Keratinocyte (primary cell): Measurements from ENCODE around the gene SLAIN2. TPM values are rescaled to one million over a fixed set of nuclear protein-coding genes. Genes with fewer than 3 reads are reported as not detected.

Source experiments
- DNase-seq: peaks from one replicate; pipeline ENCODE4 v3.0.0-alpha.2; 2011; ENCODE audit warnings: low read depth, missing footprints, low spot score
- FAIRE-seq: peaks from 2 replicates; lab custom pipeline; 2011; peaks lifted over from hg19 to GRCh38; lab: Jason Lieb, UNC
- H2AFZ ChIP-seq: 2 replicates; pipeline ENCODE4 v1.6.0; 2012; ENCODE audit warnings: low read length, control low read depth, inconsistent platforms; ENCODE audit not compliant: control insufficient read depth
- H3K27ac ChIP-seq: 2 replicates; pipeline ENCODE4 v1.5.1; 2011; ENCODE audit warnings: low read length; ENCODE audit not compliant: control insufficient read depth, insufficient read depth
- H3K27me3 ChIP-seq: 3 replicates; pipeline ENCODE4 v1.6.0; 2011; ENCODE audit warnings: low read length; ENCODE audit not compliant: control insufficient read depth, insufficient read depth; ENCODE audit errors: extremely low read depth
- H3K36me3 ChIP-seq, 2 experiments: 2 replicates in 1 of 2; 3 replicates in 1 of 2; pipeline ENCODE4 v1.5.1; 2011; ENCODE audit warnings: low read length in 2 of 2, mild to moderate bottlenecking in 1 of 2; ENCODE audit not compliant: control insufficient read depth in 2 of 2, insufficient read depth in 2 of 2; ENCODE audit errors: extremely low read depth in 1 of 2
- H3K4me1 ChIP-seq: 3 replicates; pipeline ENCODE4 v1.5.1; 2011; ENCODE audit warnings: low read length; ENCODE audit not compliant: control insufficient read depth, insufficient read depth; ENCODE audit errors: extremely low read depth
- H3K4me2 ChIP-seq: 3 replicates; pipeline ENCODE4 v1.6.0; 2011; ENCODE audit warnings: low read depth, low read length; ENCODE audit not compliant: control insufficient read depth, insufficient read depth; ENCODE audit errors: extremely low read depth
- H3K4me3 ChIP-seq, 3 experiments: fragments of 200-600 bp in 1 of 3; sonication (generic) in 1 of 3; 2 replicates in 2 of 3; 3 replicates in 1 of 3; pipeline ENCODE4 v1.5.1; 2011 to 2016; ENCODE audit warnings: low read length in 3 of 3, mild to moderate bottlenecking in 3 of 3, control low read depth in 2 of 3, inconsistent platforms in 1 of 3, low read depth in 1 of 3, mixed read lengths in 1 of 3, mixed run types in 1 of 3, moderate library complexity in 1 of 3; ENCODE audit not compliant: control insufficient read depth in 2 of 3, insufficient read depth in 2 of 3; ENCODE audit errors: extremely low read depth in 1 of 3
- H3K79me2 ChIP-seq: 2 replicates; pipeline ENCODE4 v1.6.0; 2012; ENCODE audit warnings: low read length; ENCODE audit not compliant: control insufficient read depth, insufficient read depth
- H3K9ac ChIP-seq: 3 replicates; pipeline ENCODE4 v1.6.0; 2011; ENCODE audit warnings: low read length; ENCODE audit not compliant: control insufficient read depth, insufficient read depth; ENCODE audit errors: extremely low read depth
- H3K9me1 ChIP-seq: 3 replicates; pipeline ENCODE4 v1.6.0; 2011; ENCODE audit warnings: low read length; ENCODE audit not compliant: control insufficient read depth, insufficient read depth; ENCODE audit errors: extremely low read depth
- H3K9me3 ChIP-seq: 2 replicates; pipeline ENCODE4 v1.5.1; 2012; ENCODE audit warnings: low read depth, low read length; ENCODE audit not compliant: control insufficient read depth
- H4K20me1 ChIP-seq: 3 replicates; pipeline ENCODE4 v1.6.0; 2011; ENCODE audit warnings: low read length; ENCODE audit not compliant: control insufficient read depth, insufficient read depth; ENCODE audit errors: extremely low read depth
- CTCF ChIP-seq, 3 experiments: IDR thresholded peaks in 1 of 3; conservative IDR thresholded peaks in 1 of 3; optimal IDR thresholded peaks in 1 of 3; 2 replicates in 2 of 3; 3 replicates in 1 of 3; pipeline versions ENCODE3 to v1.5.1; 2011; ENCODE audit warnings: low read length in 3 of 3, mild to moderate bottlenecking in 3 of 3, moderate library complexity in 2 of 3, control low read depth in 1 of 3, inconsistent platforms in 1 of 3; ENCODE audit not compliant: insufficient read depth in 2 of 3; ENCODE audit errors: extremely low read depth in 1 of 3
- EZH2 ChIP-seq: IDR thresholded peaks from one replicate; pipeline ENCODE4 v1.6.1; 2012; ENCODE audit warnings: inconsistent platforms, mild to moderate bottlenecking, low read length, moderate library complexity
- dilution Hi-C: fragments of 300-500 bp; cut with MboI; formaldehyde crosslinking; loops from one replicate; pipeline ENCODE4 v1.7.0; 2020; ENCODE audit warnings: low sequenced_read_pairs; ENCODE audit not compliant: extremely low pct_ligation_motif_present
- polyA plus RNA-seq, 5 experiments: library from polyadenylated mRNA; depleted of rRNA in 3 of 5; stranded (reverse) in 3 of 5; stranded (forward) in 1 of 5; unstranded in 1 of 5; fragments of >200 nt; gene quantifications; 1 replicate in 1 of 5; 2 replicates in 3 of 5; 3 replicates in 1 of 5; pipeline versions ENCODE4 v1.2.1 to v1.2.3, GENCODE V29; 2011 to 2012; ENCODE audit warnings: missing spikeins in 2 of 5, low read depth in 1 of 5, low replicate concordance in 1 of 5

Gene SLAIN2
- polyA plus RNA-seq, 1 donor (not counting 4 experiments of a cell fraction or from before 2014, with no cell fraction given) = 72.4 TPM

GRCh38 chr4:48380583-48381167 is 39.3 kb downstream of the SLAIN2 start:
- Histone ChIP-seq H3K79me2 (peaks cover 22% of the 10 kb centered on the region), H3K9me1 (no peaks in the 10 kb centered on the region), H3K4me1 (peaks cover 25% of the 10 kb centered on the region), H3K27me3 (no peaks in the 10 kb centered on the region), H4K20me1 (no peaks in the 10 kb centered on the region), H3K9me3 (no peaks in the 10 kb centered on the region), H3K36me3 (peaks cover 5 to 12% of the 10 kb centered on the region in 2 experiments), H3K4me2 (peak overlapping the region; percentile 53), H3K4me3 (peak overlapping the region in 1 of 3 experiments; percentile 19), H3K27ac (peak overlapping the region; percentile 41), H3K9ac (no peak overlapping the region), H2AFZ (no peak overlapping the region)
- dilution Hi-C loops = no loop called here
- FAIRE-seq (peak; percentile 56), DNase-seq (peak; percentile 13)
- no peak for TF ChIP-seq EZH2
- no peak for TF ChIP-seq CTCF (optimal IDR thresholded peaks at IDR 0.05 in 1 of 3, IDR thresholded peaks at IDR 0.05 in 1 of 3, conservative IDR thresholded peaks at IDR 0.05 in 1 of 3; ENCODE audit: extremely low read depth in 1 of 3, insufficient read depth in 2 of 3, low read length in 3 of 3)

DNA sequence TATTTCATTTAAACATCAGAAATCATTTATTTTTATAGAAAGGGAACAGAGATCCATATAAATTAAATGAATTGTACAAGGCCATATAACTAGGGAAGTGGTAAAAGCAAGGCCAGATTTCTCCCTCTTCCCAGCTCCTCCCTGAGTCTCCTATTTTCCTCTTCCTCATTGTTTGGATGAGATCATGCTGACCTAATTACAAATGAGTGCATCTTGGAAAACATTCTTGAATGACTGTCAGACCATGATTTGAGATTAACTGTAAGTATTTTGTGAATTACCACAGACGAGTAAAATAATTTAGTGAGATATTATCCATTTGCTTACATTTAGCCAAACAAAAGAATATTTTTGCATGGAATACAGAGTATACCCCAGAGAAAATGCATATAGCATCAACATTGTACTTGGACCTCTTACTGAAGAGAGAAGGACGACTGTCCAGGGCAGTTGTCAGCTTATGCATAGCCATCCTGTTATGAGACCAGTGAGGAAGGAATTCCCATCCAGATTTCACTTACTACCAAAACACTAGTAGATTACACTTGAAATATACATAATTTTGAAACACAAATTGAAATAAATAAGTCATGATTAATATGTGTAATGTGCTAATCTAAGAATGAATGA is 47.3 kb downstream of the SLAIN2 start:
- dilution Hi-C loops = no loop called here
- no peak for TF ChIP-seq CTCF (optimal IDR thresholded peaks at IDR 0.05 in 1 of 3, IDR thresholded peaks at IDR 0.05 in 1 of 3, conservative IDR thresholded peaks at IDR 0.05 in 1 of 3; ENCODE audit: extremely low read depth in 1 of 3, insufficient read depth in 2 of 3, low read length in 3 of 3)
- TF ChIP-seq EZH2 = no peak
- no peak for FAIRE-seq
- no peak overlapping the region for H3K9ac ChIP-seq
- H3K9me1 ChIP-seq = no peaks in the 10 kb centered on the region
- H3K4me3 ChIP-seq = no peak overlapping the region
- no peaks in the 10 kb centered on the region for H3K9me3 ChIP-seq
- peaks cover 5% of the 10 kb centered on the region in 2 experiments for H3K36me3 ChIP-seq
- no peaks in the 10 kb centered on the region for H3K27me3 ChIP-seq
- peaks cover 2% of the 10 kb centered on the region for H3K79me2 ChIP-seq
- no peaks in the 10 kb centered on the region for H3K4me1 ChIP-seq
- no peak overlapping the region for H3K27ac ChIP-seq
- H4K20me1 ChIP-seq = no peaks in the 10 kb centered on the region
- no peak overlapping the region for H3K4me2 ChIP-seq
- DNase-seq = no peak
- no peak overlapping the region for H2AFZ ChIP-seq
